ENCODE data around the gene SKIL.
A peak's percentile ranks its signal among the peaks of the same experiment; 100 is the strongest.

SKIL gene

DNA sequence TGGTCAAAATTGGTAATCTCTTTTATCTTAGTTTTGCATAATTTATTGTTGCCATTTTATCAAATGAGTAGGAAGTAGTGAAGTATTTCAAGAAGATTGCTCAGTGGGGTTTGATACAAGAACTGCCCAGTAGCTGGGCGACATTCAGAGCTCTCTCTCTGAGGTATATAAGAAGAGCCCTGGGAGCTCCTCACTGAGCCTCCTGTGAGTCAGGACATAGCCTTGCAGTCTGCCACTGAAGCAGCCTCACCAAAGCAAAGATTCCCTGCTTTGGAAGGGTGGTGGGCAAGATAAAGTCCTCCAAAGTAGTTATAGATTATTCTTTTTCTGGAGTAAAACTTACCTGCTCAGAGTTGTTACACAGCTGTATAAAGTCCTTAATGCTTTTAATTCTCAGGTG is 26.1 kb downstream of the SKIL start:
- DNase-seq = no peak
- intact Hi-C loops (cut with DNase I) = no loop called here

DNA sequence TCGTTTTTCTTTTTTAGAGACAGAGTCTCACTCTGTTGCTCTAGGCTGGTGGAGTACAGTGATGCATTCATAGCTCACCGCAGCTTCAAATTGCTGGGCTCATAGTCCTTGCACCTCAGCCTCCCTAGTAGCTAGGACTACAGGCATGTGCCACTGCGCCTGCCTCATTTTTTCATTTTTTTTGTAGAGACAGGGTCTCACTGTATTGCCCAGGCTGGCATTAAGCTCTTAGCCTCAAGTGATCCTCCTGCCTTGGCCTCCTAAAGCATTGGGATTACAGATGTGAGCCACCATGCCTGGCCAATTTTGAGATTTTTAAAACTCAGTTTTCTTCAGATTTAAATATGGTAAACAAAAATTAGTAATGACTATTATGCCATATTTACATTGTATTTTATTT is 29.0 kb downstream of the SKIL start:
- DNase-seq = no peak
- intact Hi-C loops (cut with DNase I) = no loop called here

DNA sequence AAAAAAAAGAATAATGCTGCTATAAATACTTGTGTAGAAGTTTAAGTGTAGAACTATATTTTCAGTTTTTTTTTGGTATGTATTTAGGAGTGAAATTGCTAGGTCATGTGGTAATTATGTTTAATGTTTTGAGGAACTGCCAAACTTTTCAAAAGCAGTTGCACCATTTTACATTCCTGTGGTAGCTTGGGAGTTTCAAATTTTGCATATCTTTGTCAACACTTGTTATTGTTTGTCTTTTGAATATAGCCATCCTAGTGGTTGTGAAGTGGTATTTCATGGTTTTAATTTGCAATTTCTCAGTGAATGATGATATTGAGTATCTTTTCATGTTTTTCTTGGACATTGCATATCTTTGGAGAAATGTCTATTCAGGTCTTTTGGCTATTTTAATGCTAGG is 30.4 kb downstream of the SKIL start:
- intact Hi-C loops (cut with DNase I) = no loop called here
- DNase-seq = no peak

DNA sequence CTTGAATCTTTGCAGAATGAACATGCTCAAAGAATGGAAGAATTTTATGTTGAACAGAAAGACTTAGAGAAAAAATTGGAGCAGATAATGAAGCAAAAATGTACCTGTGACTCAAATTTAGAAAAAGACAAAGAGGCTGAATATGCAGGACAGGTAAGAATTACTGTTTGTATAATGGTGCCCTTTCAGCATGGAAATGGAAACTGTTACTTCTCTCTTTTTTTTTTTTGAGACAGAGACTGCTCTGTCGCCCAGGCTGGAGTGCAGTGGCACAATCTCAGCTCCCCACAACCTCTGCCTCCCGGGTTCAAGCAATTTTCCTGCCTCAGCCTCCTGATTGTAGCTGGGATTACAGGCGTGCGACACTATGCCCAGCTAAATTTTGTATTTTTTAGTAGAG is 33.6 kb downstream of the SKIL start:
- intact Hi-C loops (cut with DNase I) = no loop called here
- DNase-seq = no peak

DNA sequence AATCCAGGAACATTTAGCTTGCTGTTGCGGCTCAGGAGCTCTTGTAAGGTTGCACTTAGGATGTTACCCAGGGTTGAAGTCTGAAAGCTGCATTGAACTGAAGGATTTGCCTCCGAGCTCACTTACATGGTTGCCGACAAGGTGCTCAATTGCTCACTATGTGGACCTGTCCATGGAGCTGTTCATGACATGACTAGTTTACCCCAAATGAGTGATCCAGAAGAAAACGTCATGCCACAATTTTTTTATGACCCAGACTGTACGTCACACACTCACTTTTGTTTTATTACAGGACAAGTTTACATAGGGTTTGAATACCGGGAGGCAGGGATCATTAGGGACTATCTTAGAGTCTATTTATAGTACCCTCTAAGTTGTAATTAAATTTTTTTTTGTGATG is 40.2 kb downstream of the SKIL start:
- intact Hi-C loops (cut with DNase I) = no loop called here
- no peak for DNase-seq

DNA sequence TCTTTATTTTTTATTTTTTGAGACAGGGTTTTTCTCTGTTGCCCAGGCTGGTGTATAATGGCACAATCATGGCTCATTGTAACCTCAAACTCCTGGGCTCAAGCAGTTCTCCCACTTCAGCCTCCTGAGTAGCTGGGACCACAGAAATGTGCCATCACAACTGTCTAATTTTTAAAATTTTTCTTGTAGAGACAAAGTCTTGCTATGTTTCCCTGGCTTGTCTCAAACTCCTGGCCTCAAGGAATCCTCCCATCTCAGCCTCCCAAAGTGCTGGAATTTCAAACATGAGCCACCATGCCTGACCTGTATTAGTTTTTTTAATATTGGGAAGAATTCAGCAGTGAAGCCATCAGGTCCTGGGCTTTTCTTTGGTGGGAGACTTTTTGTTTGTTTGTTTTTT is 47.6 kb downstream of the SKIL start:
- intact Hi-C loops (cut with DNase I) = no loop called here
- no peak for DNase-seq

DNA sequence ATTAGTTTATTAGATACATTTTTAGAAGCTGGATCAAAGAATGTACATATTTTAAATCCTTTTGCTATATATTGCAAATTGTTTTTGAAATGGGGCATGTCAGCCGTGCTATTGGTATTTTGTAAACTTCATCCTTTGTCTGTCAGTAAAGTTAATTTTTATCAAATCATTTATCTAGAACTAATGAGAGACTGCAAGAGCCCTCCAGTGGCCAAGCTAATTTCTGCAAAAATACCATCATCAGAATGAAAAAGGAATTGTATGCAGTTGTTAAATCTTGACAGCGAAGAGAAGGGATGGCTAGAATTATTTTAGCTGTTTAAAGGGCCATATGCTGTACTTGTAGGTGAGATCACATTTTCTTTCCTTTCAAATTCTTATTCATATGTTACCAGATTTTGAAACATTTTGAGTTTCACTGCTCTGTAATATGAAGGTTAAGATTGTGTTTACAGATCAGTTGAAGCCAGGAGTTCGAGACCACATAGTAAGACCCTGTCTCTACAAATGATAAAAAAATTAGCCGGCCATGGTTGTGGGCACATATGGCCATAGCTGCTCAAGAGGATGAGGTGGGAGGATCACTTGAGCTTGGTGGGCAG is 53.0 kb downstream of the SKIL start:
- DNase-seq = no peak
- intact Hi-C loops (cut with DNase I) = loop anchor here (2.0 to 10.0 kb wide), 3 partner anchors 100 to 226 kb away; partner anchors contain the start of gene PHC3

DNA sequence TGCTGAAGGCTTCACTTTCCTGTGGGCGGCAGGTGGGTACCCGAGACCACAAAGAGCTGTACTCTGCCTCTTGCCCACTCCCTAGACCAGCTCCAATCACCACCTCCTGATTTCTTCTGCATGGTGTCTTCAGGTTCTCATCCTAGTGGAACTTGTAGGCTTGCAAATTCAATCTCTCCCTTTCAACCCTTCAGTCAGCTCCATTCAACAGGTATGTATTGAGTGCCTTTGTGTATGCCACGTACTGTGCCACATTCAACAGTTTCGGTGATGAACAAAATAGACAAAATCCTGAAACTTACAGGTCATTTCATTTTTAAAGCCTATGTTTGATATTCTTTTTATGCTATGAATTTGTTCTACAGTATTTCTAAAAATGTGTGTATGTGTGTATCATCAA is 55.8 kb downstream of the SKIL start:
- intact Hi-C loops (cut with DNase I) = loop anchor here (10.0 kb wide), 2 partner anchors 212 to 228 kb away; partner anchors contain the start of gene PHC3
- DNase-seq = no peak

DNA sequence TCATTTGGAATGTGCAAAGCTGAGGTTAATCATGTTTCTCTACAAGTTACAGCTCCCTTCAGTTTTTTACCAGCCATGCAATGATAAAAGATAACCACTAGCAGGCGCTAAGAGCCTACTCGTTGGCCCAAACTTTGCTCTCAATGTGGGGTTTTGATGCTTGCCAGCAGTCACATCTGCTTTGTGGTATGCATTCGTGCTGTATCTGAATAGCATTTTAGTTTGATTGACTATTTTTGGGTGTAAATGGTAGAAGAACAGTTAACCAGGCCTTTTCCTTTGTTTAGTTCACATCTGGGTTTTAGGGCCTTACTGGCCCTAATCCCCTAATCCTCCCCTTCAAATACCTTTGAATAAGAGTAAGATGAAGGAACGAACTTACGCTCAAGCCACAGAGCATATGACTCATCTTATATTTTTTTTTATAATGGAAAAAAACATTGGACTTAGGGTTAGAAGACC is 56.7 kb downstream of the SKIL start:
- peak in 4 of 10 donors; percentile 40 to 88 (median 46) for DNase-seq
- intact Hi-C loops (cut with DNase I) = loop anchor here (1.0 to 10.0 kb wide), 4 partner anchors 211 to 398 kb away; partner anchors contain the start of gene PHC3

DNA sequence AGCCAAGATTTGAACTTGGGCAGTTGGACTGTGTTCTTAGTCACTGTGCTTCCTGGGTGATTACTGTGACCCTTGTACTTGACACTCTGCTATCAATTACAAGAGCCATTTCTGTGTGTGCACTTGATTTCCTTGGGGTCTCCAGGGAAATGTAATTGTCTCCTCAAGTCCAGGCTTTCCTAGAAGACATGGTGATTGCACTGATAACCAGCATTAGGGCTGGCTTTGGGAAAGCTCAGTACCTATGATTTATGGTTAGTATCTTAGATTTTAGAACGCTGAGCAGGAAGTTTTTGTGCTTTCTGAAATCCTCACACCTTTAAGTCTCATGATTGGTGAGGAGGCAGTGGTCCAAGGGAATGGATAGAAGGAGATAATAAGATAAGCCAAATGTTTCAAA is 59.6 kb downstream of the SKIL start:
- intact Hi-C loops (cut with DNase I) = loop anchor here (5.0 to 10.0 kb wide), 4 partner anchors 55 to 232 kb away; partner anchors contain the start of gene PHC3
- no peak for DNase-seq

DNA sequence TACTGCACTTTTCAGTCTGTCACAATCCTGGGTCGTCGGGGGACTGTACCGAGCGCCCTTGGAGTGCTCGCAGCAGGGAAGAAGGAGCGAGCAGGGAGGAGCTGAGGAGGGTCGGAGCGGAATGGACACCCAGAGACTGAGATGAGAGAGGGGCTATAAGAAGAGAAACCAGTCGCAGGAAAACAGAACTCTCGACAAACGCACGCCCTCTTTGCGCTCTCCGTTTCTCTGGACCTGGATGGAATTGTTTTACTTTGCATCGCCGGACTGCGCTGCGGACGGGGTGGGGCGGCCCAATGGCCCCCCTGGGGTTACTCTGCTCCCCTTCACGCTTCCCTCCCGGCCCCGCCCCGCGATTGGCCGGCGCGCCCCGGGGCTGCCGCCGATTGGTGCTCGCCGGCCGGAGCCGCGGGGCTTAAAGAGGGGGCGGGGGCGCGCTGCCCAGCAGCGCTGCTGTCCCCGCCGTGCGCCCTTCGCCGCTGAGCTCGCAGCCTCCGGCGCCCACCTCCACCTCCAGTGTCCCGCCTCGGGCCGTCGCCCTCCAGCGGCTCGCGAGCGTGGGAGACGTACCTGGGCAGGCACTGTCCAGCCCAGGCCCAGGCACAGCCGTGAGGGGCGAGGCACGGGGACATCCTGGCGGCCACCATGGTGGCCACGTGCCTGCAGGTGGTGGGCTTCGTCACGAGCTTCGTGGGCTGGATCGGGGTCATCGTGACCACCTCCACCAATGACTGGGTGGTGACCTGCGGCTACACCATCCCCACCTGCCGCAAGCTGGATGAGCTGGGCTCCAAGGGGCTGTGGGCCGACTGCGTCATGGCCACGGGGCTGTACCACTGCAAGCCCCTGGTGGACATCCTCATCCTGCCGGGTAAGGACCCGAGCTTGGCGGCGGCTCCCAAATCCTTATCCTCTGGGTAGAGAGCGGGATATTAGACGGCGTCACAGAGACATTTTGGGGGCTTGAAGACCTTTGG is 61.2 kb downstream of the SKIL start, which contains the start of gene CLDN11:
TSS of gene CLDN11 (plus strand) at position 447 of the 977 bp plus-strand sequence. CDS start at position 646, 199 bp downstream.
- peak; percentile 57 to 97 (median 70) for DNase-seq
- intact Hi-C loops (cut with DNase I) = loop anchor here (5.0 to 10.0 kb wide), 4 partner anchors 54 to 234 kb away; partner anchors contain the start of gene PHC3

DNA sequence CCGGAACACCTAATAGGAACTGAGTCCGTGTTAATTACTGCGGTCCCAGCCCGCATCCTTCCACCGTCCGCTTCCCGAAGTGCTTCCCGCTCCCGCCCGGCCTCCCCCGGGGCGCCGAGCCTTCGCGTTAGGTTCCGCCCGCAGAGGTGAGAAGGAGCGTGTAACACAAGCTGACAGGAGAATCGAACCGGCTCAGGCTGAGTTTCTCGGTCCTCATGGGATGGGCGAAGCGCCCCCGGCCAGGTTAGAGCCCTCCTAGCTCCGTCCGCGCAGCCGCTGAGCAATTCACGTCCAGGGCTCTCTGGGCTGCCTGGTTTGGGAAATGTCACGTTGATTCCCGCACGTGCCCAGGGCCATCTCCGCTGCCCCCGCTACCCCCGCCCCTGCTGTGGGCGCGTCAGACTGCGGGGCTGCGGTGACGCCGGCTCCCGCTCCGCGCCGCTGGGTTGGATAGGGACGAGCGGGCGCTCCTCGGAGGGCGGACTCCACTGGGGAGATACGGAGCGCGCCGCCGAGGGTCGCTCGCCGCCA is 62.1 kb downstream of the SKIL start:
- intact Hi-C loops (cut with DNase I) = loop anchor here (5.0 to 10.0 kb wide), 4 partner anchors 53 to 235 kb away; partner anchors contain the start of gene PHC3

DNA sequence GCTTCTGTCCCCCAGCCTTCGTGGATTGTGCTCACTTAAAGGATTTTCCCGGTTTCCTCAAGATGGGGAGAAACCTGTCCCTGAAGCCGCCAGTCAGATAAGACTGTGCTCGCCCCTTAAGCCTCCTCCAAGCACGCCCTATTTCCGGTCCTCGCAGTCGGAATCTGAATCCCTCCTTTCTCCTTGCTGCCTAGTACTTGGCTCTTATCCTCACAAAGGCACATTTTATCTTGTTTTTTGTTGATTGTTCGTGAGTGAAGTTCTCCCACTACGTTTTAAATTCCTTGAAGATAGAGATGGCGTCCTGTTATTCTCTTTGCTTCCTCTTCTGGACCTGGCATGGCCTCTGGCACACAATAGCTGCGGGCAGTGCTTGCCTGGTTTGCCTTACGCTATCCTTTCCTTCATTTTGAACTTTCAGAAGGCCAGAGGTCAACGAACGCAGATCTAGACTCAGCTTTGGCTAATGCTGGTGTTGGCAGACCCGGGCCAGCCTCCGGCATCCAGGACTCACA is 62.8 kb downstream of the SKIL start:
- intact Hi-C loops (cut with DNase I) = no loop called here
- peak in 1 of 10 donors; percentile 68 for DNase-seq

More for the DNA sequence above, 62.1 kb downstream of the SKIL start:
- peak in 8 of 10 donors; percentile 43 to 94 (median 66) for DNase-seq

DNA sequence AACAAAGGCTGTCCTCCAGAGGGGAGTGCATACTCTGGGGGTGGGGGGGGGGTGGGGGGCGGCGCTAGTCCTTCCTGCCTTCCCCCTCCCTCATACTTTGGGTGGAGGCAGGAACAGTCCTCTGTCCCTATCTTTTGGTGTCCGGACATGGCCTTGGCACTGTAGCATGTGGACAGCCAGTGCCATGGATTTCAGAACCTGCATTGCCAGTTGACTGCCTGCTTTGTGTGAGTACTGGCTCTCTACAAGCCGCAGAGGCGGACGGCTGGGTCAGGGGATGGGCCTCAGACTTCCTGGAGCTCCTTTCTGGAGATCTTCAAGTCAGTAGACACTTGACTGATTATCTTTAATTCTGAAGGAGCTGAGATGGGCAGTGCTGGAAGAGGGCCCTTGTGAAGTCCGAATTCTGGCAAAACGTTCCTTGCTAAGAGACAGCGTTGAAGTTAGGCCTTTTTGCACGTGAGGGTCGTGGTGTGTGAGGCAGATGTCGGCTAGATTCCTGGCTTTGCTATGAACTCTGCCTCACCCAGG is 63.7 kb downstream of the SKIL start:
- DNase-seq = peak in 7 of 10 donors; percentile 25 to 91 (median 68)
- intact Hi-C loops (cut with DNase I) = no loop called here

DNA sequence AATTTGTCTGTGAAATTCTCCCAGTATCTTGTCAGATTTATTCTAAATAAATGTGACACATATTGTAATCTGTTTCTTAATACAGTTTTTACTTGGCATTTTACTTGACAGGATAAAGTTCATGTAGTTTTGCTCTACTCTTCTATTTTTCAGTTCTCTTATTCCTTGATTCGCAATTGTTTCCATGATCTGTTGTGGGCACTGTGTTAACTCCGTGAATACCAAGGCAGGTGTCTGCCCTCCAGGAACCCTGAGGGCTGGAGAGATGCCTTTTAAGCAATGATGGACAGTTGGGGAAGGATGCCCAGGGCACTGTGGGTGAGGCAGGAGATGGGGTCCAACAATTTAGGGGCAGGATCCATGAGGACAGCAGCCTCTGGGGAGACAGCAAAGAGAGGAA is 64.2 kb downstream of the SKIL start:
- intact Hi-C loops (cut with DNase I) = no loop called here
- peak in 1 of 10 donors; percentile 26 for DNase-seq

DNA sequence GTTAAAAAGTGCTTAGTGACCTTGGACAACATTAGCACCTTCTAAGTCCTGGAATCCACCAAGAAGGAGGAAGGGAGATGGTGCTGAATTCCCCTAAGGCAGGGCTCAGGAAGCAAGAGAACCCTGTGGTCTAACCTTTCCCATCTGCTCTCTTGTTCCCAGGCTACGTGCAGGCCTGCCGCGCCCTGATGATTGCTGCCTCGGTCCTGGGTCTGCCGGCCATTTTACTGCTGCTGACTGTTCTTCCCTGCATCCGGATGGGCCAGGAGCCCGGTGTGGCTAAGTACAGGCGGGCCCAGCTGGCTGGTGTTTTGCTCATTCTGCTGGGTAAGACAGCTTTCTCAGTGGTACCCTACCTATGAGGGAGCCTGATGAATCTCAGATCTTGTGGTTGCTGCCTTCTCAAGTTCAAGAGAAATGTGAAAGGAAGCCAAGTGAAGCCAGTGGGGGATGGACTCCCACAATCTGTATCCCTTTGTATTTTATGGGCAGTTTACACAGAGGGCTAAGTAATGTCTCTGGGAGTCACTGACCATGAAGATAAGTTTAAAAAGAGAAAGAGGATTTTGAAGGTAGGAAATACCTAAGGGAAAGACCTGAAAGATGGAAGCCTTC is 65.6 kb downstream of the SKIL start:
- intact Hi-C loops (cut with DNase I) = no loop called here
- DNase-seq = peak in 2 of 10 donors; percentile 41 to 84

DNA sequence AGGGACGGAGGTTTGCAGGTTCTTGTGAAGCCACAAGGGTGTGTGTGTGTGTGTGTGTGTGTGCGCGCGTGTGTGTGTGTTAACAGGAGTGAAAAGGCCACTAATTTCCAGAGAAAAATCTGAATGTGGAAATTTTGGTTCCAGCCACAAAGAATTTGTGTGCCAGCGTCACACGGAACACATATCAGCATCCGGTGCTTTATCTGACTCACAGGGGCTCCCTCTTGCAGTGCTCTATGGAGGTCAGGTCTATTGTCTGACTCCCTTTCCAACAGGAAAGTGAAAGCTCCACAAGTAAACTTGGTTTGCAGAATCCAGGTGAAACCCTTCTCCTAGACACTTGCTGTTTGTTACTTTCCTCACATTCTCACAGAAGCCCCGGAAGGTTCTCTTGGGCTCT is 67.4 kb downstream of the SKIL start:
- intact Hi-C loops (cut with DNase I) = no loop called here
- DNase-seq = no peak

DNA sequence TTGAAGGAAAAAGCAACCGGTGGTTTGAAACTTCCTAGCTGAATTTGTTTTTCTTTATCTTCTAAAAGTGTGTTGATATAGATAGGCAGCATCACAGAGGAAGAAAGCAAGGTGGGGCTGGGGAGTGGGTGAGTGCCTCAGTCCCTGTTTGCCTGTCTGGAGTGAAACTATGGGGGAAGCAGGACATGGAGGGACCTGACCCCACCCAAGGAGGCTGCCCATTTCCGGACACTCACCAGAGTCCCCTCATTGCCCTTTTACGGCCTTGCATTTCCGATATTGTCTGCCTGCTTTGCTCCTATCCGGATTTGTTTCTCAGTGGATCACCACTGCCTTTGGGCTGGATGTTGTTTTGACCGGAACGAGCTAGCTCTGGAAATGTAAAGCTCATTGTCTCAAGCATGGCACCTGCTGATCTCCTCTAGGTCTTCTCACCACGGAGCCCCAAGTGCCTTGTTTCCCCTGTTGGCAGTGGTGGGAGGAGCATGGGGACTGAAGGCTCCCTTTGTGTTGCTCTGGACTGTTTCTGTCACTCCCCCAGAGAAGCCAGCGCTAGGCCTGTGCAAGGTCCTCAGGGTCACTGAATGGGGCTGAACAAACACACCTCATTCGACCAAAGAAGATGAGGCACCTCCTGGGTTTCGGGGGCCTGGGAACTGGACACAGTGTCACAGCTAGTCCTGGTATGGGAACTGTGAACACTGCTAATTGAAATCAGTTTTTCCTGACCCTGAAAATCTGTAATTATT is 68.2 kb downstream of the SKIL start:
- DNase-seq = peak in 9 of 10 donors; percentile 51 to 95 (median 74)
- intact Hi-C loops (cut with DNase I) = no loop called here

DNA sequence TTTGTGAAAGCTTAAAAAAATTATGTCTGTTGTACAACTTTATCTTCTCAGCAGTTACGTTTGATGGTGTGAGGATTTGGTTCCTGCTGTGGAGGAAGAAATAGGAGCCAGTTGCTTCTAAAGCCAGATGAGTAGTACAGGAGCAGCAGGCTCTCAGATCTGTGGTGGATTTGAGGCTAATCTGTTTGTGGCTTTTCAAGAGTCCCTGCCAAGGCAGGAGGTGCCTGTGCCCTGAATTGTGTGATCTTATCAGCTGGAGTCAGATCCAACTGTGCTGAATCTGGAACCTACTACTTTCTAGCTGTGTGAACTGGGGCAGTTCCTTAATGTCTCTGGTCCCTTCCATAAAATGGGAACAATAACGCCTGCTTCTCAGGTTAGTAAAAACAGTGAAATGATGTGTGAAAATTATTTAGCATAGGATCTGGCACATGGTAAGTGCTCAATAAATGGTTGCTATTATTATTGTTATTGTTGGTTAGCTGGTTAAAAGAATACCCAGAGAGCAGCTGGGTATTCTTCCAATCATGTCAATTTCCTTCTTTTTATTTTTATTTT is 68.8 kb downstream of the SKIL start:
- intact Hi-C loops (cut with DNase I) = no loop called here
- no peak for DNase-seq

All from posterior cingulate gyrus (tissue), 11 donors.